ENCODE measurements around the gene HAUS7.

HAUS7 gene

GRCh38 chrX:153469811-153470410, 465 bp downstream of the HAUS7 start:
- TF ChIP-seq CTCF (IDR thresholded peaks at IDR 0.05; ENCODE audit: low read depth, low read length): no peak
- H3K4me3 ChIP-seq (ENCODE audit: low read depth, low read length): peak overlapping the region; percentile 64

GRCh38 chrX:153468008-153468580, 2.3 kb downstream of the HAUS7 start:
- no peak overlapping the region for H3K4me3 ChIP-seq (ENCODE audit: low read depth, low read length)
- TF ChIP-seq CTCF (IDR thresholded peaks at IDR 0.05; ENCODE audit: low read depth, low read length): no peak

- TF ChIP-seq CTCF (IDR thresholded peaks at IDR 0.05; ENCODE audit: low read depth, low read length): no peak
- no peak overlapping the region for H3K4me3 ChIP-seq (ENCODE audit: low read depth, low read length)
Observed at GRCh38 chrX:153465691-153466380, 4.5 kb downstream of the HAUS7 start.

GRCh38 chrX:153464116-153464515, 6.3 kb downstream of the HAUS7 start:
- no peak for TF ChIP-seq CTCF (IDR thresholded peaks at IDR 0.05; ENCODE audit: low read depth, low read length)
- H3K4me3 ChIP-seq (ENCODE audit: low read depth, low read length): no peak overlapping the region

GRCh38 chrX:153463556-153463955, 6.8 kb downstream of the HAUS7 start:
- H3K4me3 ChIP-seq (ENCODE audit: low read depth, low read length): no peak overlapping the region
- no peak for TF ChIP-seq CTCF (IDR thresholded peaks at IDR 0.05; ENCODE audit: low read depth, low read length)

GRCh38 chrX:153463031-153463430, 7.3 kb downstream of the HAUS7 start:
- H3K4me3 ChIP-seq (ENCODE audit: low read depth, low read length): no peak overlapping the region
- no peak for TF ChIP-seq CTCF (IDR thresholded peaks at IDR 0.05; ENCODE audit: low read depth, low read length)

- no peak overlapping the region for H3K4me3 ChIP-seq (ENCODE audit: low read depth, low read length)
- TF ChIP-seq CTCF (IDR thresholded peaks at IDR 0.05; ENCODE audit: low read depth, low read length): no peak
Observed at GRCh38 chrX:153462291-153462690, 8.1 kb downstream of the HAUS7 start.

All from WI38 (cell line).